ENCODE data around the gene AUTS2. TPM values are rescaled to one million over a fixed set of nuclear protein-coding genes. Genes with fewer than 3 reads are reported as not detected.

AUTS2 gene
- total and polyA plus RNA-seq, 9 of the 15 experiments (the other 6 are each of a cell fraction or from before 2014, with no cell fraction given), result 0.58 TPM; not detected in 8

DNA sequence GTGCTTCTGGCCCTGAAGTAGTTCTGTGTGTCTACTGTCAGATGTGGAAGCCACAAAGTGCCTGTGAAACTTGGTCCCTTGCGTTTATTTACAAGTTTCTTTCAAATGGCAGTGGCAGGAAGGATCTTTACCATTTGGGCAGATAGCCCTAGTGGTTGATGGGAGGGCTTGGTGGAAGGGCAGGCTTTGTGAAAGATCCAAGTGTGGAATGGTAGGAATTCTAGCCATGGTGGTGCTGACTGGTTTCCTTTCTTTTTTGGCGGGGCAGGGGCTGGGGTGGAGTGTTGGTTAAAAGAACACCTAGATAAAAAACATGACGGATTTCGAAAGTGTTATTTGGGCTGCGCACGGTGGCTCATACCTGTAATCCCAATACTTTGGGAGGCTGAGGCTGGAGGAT lies 27.0 kb downstream of the AUTS2 start (continued):
- TF ChIP-seq IRF2 (CRISPR knock-in tag; IDR thresholded peaks at IDR 0.05), result no peak

DNA sequence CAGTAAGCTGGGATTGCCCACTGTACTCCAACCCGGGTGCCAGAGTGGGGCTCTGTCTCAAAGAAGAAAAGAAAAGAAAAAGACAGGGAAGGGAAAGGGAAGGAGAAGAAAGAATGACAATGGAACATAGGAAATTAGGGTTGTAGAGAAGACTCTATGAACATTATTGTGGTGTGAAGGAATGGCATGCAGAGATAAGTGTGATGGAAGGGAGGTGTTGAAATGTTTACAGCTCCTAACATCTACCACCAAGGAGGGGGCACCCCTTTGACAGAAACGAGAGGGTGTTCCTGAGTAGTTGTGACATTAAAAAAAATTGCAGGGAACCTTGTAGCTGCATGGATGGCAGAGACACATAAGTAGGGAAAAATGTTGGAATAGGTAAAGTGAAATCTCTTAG lies 27.5 kb downstream of the AUTS2 start:
- BruUV-seq (replicated peaks), result no TSS peak
- in situ Hi-C loops (cut with MboI) (no loop called here), intact Hi-C loops (cut with micrococcal nuclease) (no loop called here)
- no peak for TF ChIP-seq NFIC (IDR thresholded peaks at IDR 0.05)
- TF ChIP-seq, protein P1, sequence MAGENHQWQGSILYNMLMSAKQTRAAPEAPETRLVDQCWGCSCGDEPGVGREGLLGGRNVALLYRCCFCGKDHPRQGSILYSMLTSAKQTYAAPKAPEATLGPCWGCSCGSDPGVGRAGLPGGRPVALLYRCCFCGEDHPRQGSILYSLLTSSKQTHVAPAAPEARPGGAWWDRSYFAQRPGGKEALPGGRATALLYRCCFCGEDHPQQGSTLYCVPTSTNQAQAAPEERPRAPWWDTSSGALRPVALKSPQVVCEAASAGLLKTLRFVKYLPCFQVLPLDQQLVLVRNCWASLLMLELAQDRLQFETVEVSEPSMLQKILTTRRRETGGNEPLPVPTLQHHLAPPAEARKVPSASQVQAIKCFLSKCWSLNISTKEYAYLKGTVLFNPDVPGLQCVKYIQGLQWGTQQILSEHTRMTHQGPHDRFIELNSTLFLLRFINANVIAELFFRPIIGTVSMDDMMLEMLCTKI (IDR thresholded peaks at IDR 0.05; ENCODE audit: partially characterized antibody), result no peak
- no peak for TF ChIP-seq HEY1 (CRISPR knock-in tag; IDR thresholded peaks at IDR 0.05; ENCODE audit: borderline replicate concordance)
- TF ChIP-seq ZNF324 (CRISPR knock-in tag; IDR thresholded peaks at IDR 0.05), result no peak
- no peak for TF ChIP-seq GTF2E2 (tag; IDR thresholded peaks at IDR 0.05)
- no peak for TF ChIP-seq KAT8 (IDR thresholded peaks at IDR 0.05; ENCODE audit: low read depth)
- TF ChIP-seq FOXA3 (CRISPR knock-in tag; conservative IDR thresholded peaks at IDR 0.05 in 1 of 2, IDR thresholded peaks at IDR 0.05 in 1 of 2), result no peak
- no peak for TF ChIP-seq ZNF217 (CRISPR knock-in tag; IDR thresholded peaks at IDR 0.05)
- TF ChIP-seq STAT5B (CRISPR knock-in tag; IDR thresholded peaks at IDR 0.05), result no peak
- no peak for TF ChIP-seq NFRKB (IDR thresholded peaks at IDR 0.05; ENCODE audit: low read depth)
- no peak for TF ChIP-seq MYC (IDR thresholded peaks at IDR 0.05; ENCODE audit: low read depth, low read length)
- TF ChIP-seq MYC (CRISPR knock-in tag; IDR thresholded peaks at IDR 0.05; ENCODE audit: borderline replicate concordance, low read depth), result no peak
- TF ChIP-seq, protein P2, sequence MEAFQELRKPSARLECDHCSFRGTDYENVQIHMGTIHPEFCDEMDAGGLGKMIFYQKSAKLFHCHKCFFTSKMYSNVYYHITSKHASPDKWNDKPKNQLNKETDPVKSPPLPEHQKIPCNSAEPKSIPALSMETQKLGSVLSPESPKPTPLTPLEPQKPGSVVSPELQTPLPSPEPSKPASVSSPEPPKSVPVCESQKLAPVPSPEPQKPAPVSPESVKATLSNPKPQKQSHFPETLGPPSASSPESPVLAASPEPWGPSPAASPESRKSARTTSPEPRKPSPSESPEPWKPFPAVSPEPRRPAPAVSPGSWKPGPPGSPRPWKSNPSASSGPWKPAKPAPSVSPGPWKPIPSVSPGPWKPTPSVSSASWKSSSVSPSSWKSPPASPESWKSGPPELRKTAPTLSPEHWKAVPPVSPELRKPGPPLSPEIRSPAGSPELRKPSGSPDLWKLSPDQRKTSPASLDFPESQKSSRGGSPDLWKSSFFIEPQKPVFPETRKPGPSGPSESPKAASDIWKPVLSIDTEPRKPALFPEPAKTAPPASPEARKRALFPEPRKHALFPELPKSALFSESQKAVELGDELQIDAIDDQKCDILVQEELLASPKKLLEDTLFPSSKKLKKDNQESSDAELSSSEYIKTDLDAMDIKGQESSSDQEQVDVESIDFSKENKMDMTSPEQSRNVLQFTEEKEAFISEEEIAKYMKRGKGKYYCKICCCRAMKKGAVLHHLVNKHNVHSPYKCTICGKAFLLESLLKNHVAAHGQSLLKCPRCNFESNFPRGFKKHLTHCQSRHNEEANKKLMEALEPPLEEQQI (IDR thresholded peaks at IDR 0.05), result no peak
- TF ChIP-seq, protein P3, sequence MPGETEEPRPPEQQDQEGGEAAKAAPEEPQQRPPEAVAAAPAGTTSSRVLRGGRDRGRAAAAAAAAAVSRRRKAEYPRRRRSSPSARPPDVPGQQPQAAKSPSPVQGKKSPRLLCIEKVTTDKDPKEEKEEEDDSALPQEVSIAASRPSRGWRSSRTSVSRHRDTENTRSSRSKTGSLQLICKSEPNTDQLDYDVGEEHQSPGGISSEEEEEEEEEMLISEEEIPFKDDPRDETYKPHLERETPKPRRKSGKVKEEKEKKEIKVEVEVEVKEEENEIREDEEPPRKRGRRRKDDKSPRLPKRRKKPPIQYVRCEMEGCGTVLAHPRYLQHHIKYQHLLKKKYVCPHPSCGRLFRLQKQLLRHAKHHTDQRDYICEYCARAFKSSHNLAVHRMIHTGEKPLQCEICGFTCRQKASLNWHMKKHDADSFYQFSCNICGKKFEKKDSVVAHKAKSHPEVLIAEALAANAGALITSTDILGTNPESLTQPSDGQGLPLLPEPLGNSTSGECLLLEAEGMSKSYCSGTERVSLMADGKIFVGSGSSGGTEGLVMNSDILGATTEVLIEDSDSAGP (CRISPR knock-in tag; IDR thresholded peaks at IDR 0.05), result no peak
- TF ChIP-seq HMG20A (CRISPR knock-in tag; conservative IDR thresholded peaks at IDR 0.05), result no peak

More for the DNA sequence above, 27.5 kb downstream of the AUTS2 start:
- WGBS (ENCODE audit: insufficient coverage, low coverage, missing lambda C conversion rate), result 0% methylated on average over 2 of the region's 2 CpGs
- Histone ChIP-seq H3K27me3 (ENCODE audit: control insufficient read depth in 2 of 2, insufficient read depth in 2 of 2, low read length in 2 of 2) (no peaks in the 10 kb centered on the region), H3K4me2 (ENCODE audit: insufficient read depth, low read length) (no peak overlapping the region), H4K20me1 (replicated peaks; ENCODE audit: control insufficient read depth, insufficient read depth, low read length) (no peaks in the 10 kb centered on the region), H3K9me3 (replicated peaks; ENCODE audit: control insufficient read depth, insufficient read depth, low read depth, low read length) (no peaks in the 10 kb centered on the region), H3K36me3 (ENCODE audit: control insufficient read depth, insufficient read depth, low read length) (no peaks in the 10 kb centered on the region), H3K9me1 (ENCODE audit: control insufficient read depth, insufficient read depth, low read length) (no peaks in the 10 kb centered on the region), H3K79me2 (ENCODE audit: control insufficient read depth, insufficient read depth, low read length) (no peaks in the 10 kb centered on the region), H3K9ac (ENCODE audit: insufficient read depth in 1 of 2, low read depth in 2 of 2, low read length in 2 of 2) (no peak overlapping the region), H3K27ac (ENCODE audit: extremely low read depth, low read depth, low read length) (no peak overlapping the region), H2AFZ (ENCODE audit: low read depth, low read length) (no peak overlapping the region), H3K4me3 (no peak overlapping the region), H3K4me1 (replicated peaks in 1 of 2; ENCODE audit: control insufficient read depth in 2 of 2, insufficient read depth in 2 of 2, low read length in 2 of 2) (no peaks in the 10 kb centered on the region)
- ChIA-PET POLR2A (interaction anchor here (0.5 to 0.6 kb wide), 2 partner anchors 123 to 406 kb away, joined by 3 read pairs; no protein-coding TSS in a partner anchor), CTCF (ENCODE audit: low intra/inter-chr PET ratio) (no interaction called here)
- ATAC-seq (no peak), FAIRE-seq (no peak), DNase-seq (ENCODE audit: extremely low read depth in 1 of 4, low spot score in 3 of 4) (no peak)
